Calu3 (cell line): ENCODE data around the gene ATP10B. TPM values are rescaled to one million over a fixed set of nuclear protein-coding genes. Genes with fewer than 3 reads are reported as not detected.
"Not testable (repeated sequence)": the region's sequence is repeated elsewhere in the genome, so short reads cannot be mapped to it uniquely, and the experiment has no call there.

ENCODE experiments used
- BruUV-seq: library from RNA; stranded (reverse); fragments of 400-500 nt; replicated peaks from 2 replicates; lab custom pipeline; 2021; lab: Mats Ljungman, UMichigan
- CTCF ChIA-PET: fragments of 300-600 bp; sonication (Branson Sonifier 250); formaldehyde crosslinking; loops from one replicate; lab custom pipeline; 2022; ENCODE audit warnings: antibody characterized with exemption; lab: Charles Lee
- DNase-seq: peaks from one replicate; pipeline ENCODE4 v3.0.0; 2022
- H3K27ac Mint-ChIP-seq: one replicate; pipeline ENCODE4 v1.8.0; 2022; ENCODE audit warnings: mixed read lengths; ENCODE audit not compliant: unreplicated experiment
- H3K27me3 Mint-ChIP-seq: one replicate; pipeline ENCODE4 v1.8.0; 2022; ENCODE audit warnings: mixed read lengths; ENCODE audit not compliant: unreplicated experiment
- H3K36me3 Mint-ChIP-seq: one replicate; pipeline ENCODE4 v1.8.0; 2022; ENCODE audit warnings: mild to moderate bottlenecking, moderate library complexity, mixed read lengths; ENCODE audit not compliant: insufficient read depth, unreplicated experiment
- H3K4me1 Mint-ChIP-seq: one replicate; pipeline ENCODE4 v1.8.0; 2022; ENCODE audit warnings: mild to moderate bottlenecking, low read depth, mixed read lengths; ENCODE audit not compliant: unreplicated experiment
- H3K4me3 Mint-ChIP-seq: one replicate; pipeline ENCODE4 v1.8.0; 2022; ENCODE audit warnings: mild to moderate bottlenecking, low read depth, moderate library complexity, mixed read lengths; ENCODE audit not compliant: unreplicated experiment
- H3K9me3 Mint-ChIP-seq: one replicate; pipeline ENCODE4 v1.8.0; 2022; ENCODE audit warnings: low read depth, mixed read lengths; ENCODE audit not compliant: unreplicated experiment
- CTCF ChIP-seq: fragments of 200-600 bp; IDR thresholded peaks from one replicate; pipeline ENCODE4 v1.8.0; 2022; ENCODE audit warnings: antibody characterized with exemption; ENCODE audit not compliant: unreplicated experiment
- intact Hi-C: fragments of 100-400 bp; cut with micrococcal nuclease; formaldehyde crosslinking; loops from one replicate; pipeline ENCODE4 v1.10.0; 2022; ENCODE audit not compliant: unreplicated experiment
- total RNA-seq: library from RNA; stranded (reverse); gene quantifications from 2 replicates; pipeline ENCODE4 v1.2.3, GENCODE V29; 2022

The ATP10B gene
- total RNA-seq, 1 experiment from 2014 or later = 1.4 TPM

GRCh38 chr5:160726721-160727120, 125.3 kb downstream of the ATP10B start:
- Mint-ChIP-seq H3K9me3 (peaks cover 2% of the 10 kb centered on the region), H3K36me3 (no peaks in the 10 kb centered on the region), H3K27ac (no peak overlapping the region), H3K4me3 (no peak overlapping the region), H3K4me1 (no peaks in the 10 kb centered on the region), H3K27me3 (no peaks in the 10 kb centered on the region)
- no peak for TF ChIP-seq CTCF
- BruUV-seq = no TSS peak
- CTCF ChIA-PET = interaction anchor here (0.9 kb wide), 1 partner anchor 24 kb away, joined by 8 read pairs; no protein-coding TSS in a partner anchor
- intact Hi-C loops = no loop called here
- no peak for DNase-seq

- no peaks in the 10 kb centered on the region for H3K27me3 Mint-ChIP-seq
- no peak overlapping the region for H3K4me3 Mint-ChIP-seq
- H3K9me3 Mint-ChIP-seq = no peaks in the 10 kb centered on the region
- TF ChIP-seq CTCF = no peak
- H3K36me3 Mint-ChIP-seq = no peaks in the 10 kb centered on the region
- no peak for DNase-seq
- H3K27ac Mint-ChIP-seq = no peak overlapping the region
- BruUV-seq = no TSS peak
- no peaks in the 10 kb centered on the region for H3K4me1 Mint-ChIP-seq
- CTCF ChIA-PET = no interaction called here
- intact Hi-C loops = no loop called here
Measured at GRCh38 chr5:160720822-160721221, 131.2 kb downstream of the ATP10B start.

- H3K4me3 Mint-ChIP-seq, DNase-seq, H3K27ac Mint-ChIP-seq, CTCF ChIA-PET, H3K27me3 Mint-ChIP-seq, BruUV-seq, H3K36me3 Mint-ChIP-seq, H3K4me1 Mint-ChIP-seq, intact Hi-C loops, H3K9me3 Mint-ChIP-seq: not testable (repeated sequence)
Measured at GRCh38 chr5:160715508-160715907, 136.5 kb downstream of the ATP10B start.

- CTCF ChIA-PET = no interaction called here
- no TSS peak for BruUV-seq
- intact Hi-C loops = no loop called here
- no peak for DNase-seq
- peaks cover 4% of the 10 kb centered on the region for H3K9me3 Mint-ChIP-seq
- H3K27ac Mint-ChIP-seq = no peak overlapping the region
- peaks cover 26% of the 10 kb centered on the region for H3K4me1 Mint-ChIP-seq
- no peaks in the 10 kb centered on the region for H3K36me3 Mint-ChIP-seq
- H3K4me3 Mint-ChIP-seq = no peak overlapping the region
- no peaks in the 10 kb centered on the region for H3K27me3 Mint-ChIP-seq
- no peak for TF ChIP-seq CTCF
Measured at GRCh38 chr5:160703547-160704189, 148.3 kb downstream of the ATP10B start.

- CTCF ChIA-PET = interaction anchor here (0.5 kb wide), 1 partner anchor 24 kb away, joined by 8 read pairs; no protein-coding TSS in a partner anchor
- TF ChIP-seq CTCF = no peak
- no peak for DNase-seq
- Mint-ChIP-seq H3K27me3 (no peaks in the 10 kb centered on the region), H3K36me3 (no peaks in the 10 kb centered on the region), H3K4me1 (peaks cover 33% of the 10 kb centered on the region), H3K4me3 (no peak overlapping the region), H3K9me3 (peaks cover 4% of the 10 kb centered on the region), H3K27ac (no peak overlapping the region)
- intact Hi-C loops = no loop called here
- BruUV-seq = no TSS peak
Measured at GRCh38 chr5:160702934-160703333, 149.1 kb downstream of the ATP10B start.
